ENCODE measurements around the gene SNED1. TPM values are rescaled to one million over a fixed set of nuclear protein-coding genes. Genes with fewer than 3 reads are reported as not detected.

Gene SNED1
- total and polyA plus RNA-seq, 4 donors, result 0.65 to 18.1 (median 2.8) TPM

DNA sequence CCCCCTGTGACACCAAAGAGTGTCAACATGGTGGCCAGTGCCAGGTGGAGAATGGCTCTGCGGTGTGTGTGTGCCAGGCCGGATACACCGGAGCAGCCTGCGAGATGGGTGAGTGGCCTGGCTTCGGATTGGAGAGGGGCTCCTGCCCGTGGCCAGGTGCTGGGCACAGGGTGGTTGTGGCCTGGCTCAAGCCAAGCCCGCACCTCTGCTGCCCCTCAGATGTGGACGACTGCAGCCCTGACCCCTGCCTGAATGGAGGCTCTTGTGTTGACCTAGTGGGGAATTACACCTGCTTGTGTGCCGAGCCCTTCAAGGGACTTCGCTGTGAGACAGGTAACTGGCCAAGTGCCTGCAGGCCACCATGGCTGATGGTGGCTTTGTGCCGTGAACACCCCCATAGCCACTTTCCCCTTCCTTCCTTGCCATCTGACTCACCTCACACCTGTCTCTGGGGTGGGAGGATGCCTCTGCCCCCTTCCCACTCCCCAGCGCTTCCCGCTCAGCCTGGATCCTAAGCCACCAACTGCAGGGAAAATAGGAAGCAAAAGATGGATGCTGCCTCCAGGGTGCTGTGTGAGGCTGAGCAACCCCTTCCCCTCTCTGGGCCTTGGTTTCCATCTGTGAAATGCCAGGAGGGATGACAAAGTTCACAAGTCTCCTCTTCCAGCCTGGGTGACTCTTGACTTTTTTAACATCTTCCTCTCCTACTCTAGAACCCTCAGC is 41.8 kb downstream of the SNED1 start:
- WGBS, result 95% methylated on average over 13 of the region's 13 CpGs
- no peak overlapping the region for H3K4me3 ChIP-seq (ENCODE audit: low read depth in 1 of 3, low read length in 3 of 3)
- no peak overlapping the region for H3K9ac ChIP-seq (ENCODE audit: low read depth in 1 of 2, low read length in 2 of 2)
- no peak for DNase-seq (ENCODE audit: low spot score)
- no peaks in the 10 kb centered on the region for H3K9me3 ChIP-seq (ENCODE audit: control insufficient read depth in 4 of 4, low read length in 3 of 4)
- H3K4me1 ChIP-seq (ENCODE audit: control insufficient read depth in 4 of 4, insufficient read depth in 4 of 4, low read length in 3 of 4), result no peaks in the 10 kb centered on the region
- H3K27me3 ChIP-seq (ENCODE audit: control insufficient read depth in 4 of 4, insufficient read depth in 4 of 4, low read length in 3 of 4), result no peaks in the 10 kb centered on the region
- TF ChIP-seq, protein P1, sequence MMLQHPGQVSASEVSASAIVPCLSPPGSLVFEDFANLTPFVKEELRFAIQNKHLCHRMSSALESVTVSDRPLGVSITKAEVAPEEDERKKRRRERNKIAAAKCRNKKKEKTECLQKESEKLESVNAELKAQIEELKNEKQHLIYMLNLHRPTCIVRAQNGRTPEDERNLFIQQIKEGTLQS (IDR thresholded peaks at IDR 0.05), result no peak
- TF ChIP-seq YY1 (IDR thresholded peaks at IDR 0.05), result no peak
- TF ChIP-seq, protein P2, sequence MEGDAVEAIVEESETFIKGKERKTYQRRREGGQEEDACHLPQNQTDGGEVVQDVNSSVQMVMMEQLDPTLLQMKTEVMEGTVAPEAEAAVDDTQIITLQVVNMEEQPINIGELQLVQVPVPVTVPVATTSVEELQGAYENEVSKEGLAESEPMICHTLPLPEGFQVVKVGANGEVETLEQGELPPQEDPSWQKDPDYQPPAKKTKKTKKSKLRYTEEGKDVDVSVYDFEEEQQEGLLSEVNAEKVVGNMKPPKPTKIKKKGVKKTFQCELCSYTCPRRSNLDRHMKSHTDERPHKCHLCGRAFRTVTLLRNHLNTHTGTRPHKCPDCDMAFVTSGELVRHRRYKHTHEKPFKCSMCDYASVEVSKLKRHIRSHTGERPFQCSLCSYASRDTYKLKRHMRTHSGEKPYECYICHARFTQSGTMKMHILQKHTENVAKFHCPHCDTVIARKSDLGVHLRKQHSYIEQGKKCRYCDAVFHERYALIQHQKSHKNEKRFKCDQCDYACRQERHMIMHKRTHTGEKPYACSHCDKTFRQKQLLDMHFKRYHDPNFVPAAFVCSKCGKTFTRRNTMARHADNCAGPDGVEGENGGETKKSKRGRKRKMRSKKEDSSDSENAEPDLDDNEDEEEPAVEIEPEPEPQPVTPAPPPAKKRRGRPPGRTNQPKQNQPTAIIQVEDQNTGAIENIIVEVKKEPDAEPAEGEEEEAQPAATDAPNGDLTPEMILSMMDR (IDR thresholded peaks at IDR 0.05; ENCODE audit: low read depth, low read length, missing input control), result no peak
- no peak for TF ChIP-seq RAD21 (IDR thresholded peaks at IDR 0.05)
- no peak for TF ChIP-seq GABPA (IDR thresholded peaks at IDR 0.05 in 1 of 2, conservative IDR thresholded peaks at IDR 0.05 in 1 of 2)
- TF ChIP-seq JUND (IDR thresholded peaks at IDR 0.05), result no peak
- no peak for TF ChIP-seq EGR1 (IDR thresholded peaks at IDR 0.05; ENCODE audit: low read depth in 2 of 2)
- no peak for TF ChIP-seq NR2F2 (IDR thresholded peaks at IDR 0.05)
- TF ChIP-seq ZBTB33 (IDR thresholded peaks at IDR 0.05), result no peak
- no peak for TF ChIP-seq FOXA2 (IDR thresholded peaks at IDR 0.05)
- TF ChIP-seq HNF4G (IDR thresholded peaks at IDR 0.05), result no peak
- TF ChIP-seq TAF1 (conservative IDR thresholded peaks at IDR 0.05), result no peak
- TF ChIP-seq FOXA1 (IDR thresholded peaks at IDR 0.05), result no peak
- TF ChIP-seq RXRA (IDR thresholded peaks at IDR 0.05), result no peak
- TF ChIP-seq HNF4A (conservative IDR thresholded peaks at IDR 0.05), result no peak
- TF ChIP-seq SP1 (IDR thresholded peaks at IDR 0.05), result no peak
- TF ChIP-seq, protein P3, sequence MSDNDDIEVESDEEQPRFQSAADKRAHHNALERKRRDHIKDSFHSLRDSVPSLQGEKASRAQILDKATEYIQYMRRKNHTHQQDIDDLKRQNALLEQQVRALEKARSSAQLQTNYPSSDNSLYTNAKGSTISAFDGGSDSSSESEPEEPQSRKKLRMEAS (IDR thresholded peaks at IDR 0.05), result no peak
- no peak for TF ChIP-seq REST (IDR thresholded peaks at IDR 0.05)
- peaks cover 5 to 33% (median 20%) of the 10 kb centered on the region in 4 donors for H3K36me3 ChIP-seq (ENCODE audit: control insufficient read depth in 4 of 4, insufficient read depth in 3 of 4, low read depth in 1 of 4, low read length in 3 of 4)
- H3K27ac ChIP-seq (ENCODE audit: low read depth in 1 of 2, low read length in 2 of 2), result no peak overlapping the region
